Lung microvascular endothelial cell (primary cell): Measurements from ENCODE around the gene SYT5. TPM values are rescaled to one million over a fixed set of nuclear protein-coding genes. Genes with fewer than 3 reads are reported as not detected.

Experiments
- DNase-seq, 2 donors: peaks; one replicate each; pipeline versions ENCODE4 v3.0.0 to v3.0.0-alpha.2; 2010; ENCODE audit warnings: low read depth in 2 of 2
- total RNA-seq: library from RNA; depleted of rRNA; stranded (reverse); fragments of >200 nt; gene quantifications from 2 replicates; pipeline ENCODE4 v1.2.1, GENCODE V29; 2014

SYT5 gene
- total RNA-seq, 1 donor from 2014 or later, result not detected

DNA sequence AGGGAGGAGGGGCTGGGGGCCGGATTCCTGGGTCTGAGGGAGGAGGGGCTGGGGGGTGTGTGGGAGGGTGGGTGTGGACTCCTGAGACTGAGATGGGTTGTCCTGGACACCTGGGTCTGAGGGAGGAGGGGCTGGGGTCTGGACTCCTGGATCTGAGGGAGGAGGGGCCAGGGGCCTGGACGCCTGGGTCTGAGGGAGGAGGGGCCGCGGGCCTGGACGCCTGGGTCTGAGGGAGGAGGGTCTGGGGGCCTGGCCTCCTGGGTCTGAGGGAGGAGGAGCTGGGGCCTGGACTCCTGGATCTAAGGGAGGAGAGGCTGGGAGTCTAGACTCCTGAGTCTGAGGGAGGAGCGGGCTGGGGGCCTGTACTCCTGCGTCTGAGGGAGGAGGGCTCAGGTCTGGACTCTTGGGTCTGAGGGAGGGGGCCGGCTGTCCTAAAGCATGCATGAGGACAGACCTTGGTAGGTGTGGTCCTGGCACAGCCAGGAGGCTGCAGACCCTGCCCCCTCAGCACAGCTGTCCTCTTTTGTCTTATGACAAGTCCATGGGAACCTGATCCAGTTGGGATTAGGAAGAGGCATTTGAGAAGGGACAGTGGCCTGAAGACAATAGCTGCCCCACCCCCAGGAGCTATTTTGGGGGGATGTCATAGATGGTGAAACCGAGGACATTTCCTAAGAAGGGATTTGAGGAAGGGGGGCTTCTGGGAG, 32.4 kb downstream of the SYT5 start:
- DNase-seq, result no peak

DNA sequence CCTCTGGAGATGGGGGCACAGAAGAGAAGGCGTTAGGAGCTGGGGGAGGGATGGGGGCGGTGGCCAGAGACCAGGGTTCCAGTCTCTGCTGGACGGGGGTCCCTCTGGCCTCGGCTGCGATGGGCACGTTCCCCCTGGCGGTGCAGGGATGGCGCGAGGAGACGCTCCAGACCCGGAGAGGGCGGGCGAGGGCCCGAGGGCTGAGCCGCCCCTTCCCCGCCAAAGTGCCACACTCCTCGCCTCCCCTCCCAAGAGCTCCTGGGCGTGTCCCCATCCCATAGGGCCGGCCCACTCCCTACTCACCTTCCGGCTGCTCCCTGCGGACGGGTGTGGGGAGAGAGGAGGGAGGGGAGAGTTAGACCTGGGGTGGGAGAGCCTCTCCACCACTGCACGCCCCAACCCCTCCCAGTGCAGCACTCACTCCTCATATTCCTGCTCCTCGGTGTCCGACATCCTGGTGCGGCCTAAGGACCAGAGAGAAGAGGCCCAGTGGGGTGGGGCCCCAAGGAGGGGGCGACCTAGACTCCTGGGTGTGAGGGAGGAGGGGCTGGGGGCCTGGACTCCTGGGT, 33.3 kb downstream of the SYT5 start:
- no peak for DNase-seq

DNA sequence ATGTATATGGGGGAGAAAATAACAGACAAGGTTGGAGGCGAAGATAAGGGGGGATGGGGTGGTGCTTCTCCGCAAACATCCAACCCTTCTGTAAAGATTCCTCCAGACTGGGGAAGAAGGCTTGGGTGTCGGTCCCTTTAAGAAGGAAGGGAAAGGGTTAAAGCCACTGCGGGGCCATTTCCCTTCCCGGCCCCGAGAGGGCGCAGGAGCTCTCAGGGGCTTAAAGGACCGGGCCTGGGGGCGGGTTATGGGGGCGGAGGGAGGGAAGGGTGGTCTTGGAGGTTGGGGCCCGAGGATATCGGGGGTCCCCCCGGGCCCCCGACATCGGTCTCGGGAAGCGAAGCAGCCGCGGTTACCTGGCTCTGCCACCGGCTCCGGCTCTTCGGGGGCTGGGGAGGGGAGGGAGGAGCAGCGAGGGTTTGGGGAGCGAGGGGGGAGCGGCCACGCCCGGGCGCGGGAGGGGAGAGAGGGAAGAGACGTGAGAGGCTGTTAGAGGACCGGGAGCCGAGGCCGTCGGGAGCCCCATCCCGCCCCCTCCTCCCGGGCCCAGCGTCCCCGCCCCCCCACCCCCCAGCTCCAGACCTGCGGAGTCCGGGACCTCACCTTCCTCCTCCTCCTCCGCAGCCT, 33.9 kb downstream of the SYT5 start:
- no peak for DNase-seq

DNA sequence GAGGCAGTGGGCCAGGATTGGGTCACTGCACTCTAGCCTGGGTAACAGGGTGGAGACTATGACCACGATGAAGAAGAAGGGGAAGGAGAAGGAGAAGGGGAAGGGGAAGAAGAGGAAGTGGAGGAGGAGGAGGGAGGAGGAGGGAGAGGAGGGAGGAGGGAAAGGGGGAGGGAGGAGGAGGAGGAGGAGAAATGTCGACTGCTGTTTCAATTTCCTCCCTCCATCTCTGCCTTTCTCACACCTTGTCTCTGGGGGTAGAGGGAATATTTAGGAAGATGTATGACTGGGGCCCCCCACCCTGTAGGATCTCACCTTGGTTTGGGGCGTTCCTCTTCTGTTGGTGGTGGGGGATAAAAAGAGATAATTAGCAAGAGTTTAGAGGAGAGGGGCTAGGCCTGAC, 34.9 kb downstream of the SYT5 start:
- no peak for DNase-seq

DNA sequence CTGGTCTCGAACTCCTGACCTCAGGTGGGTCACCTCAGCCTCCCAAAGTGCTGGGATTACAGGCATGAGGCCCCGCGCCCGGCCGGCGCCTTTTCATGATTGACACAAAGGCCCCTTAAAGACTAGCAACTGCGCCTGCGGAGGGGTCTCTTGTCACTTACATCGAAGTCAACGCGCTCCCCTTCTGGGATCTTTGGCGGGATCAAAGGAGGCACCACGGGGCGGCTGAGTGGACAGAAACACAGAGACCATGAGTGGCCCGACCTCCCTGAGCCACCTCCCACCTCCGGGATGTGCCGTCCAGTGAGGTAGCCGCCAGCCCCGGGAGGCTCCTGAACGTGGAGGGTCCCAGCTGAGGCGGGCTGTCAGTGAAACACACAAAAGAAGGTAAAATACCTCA, 38.4 kb downstream of the SYT5 start:
- DNase-seq, result no peak

DNA sequence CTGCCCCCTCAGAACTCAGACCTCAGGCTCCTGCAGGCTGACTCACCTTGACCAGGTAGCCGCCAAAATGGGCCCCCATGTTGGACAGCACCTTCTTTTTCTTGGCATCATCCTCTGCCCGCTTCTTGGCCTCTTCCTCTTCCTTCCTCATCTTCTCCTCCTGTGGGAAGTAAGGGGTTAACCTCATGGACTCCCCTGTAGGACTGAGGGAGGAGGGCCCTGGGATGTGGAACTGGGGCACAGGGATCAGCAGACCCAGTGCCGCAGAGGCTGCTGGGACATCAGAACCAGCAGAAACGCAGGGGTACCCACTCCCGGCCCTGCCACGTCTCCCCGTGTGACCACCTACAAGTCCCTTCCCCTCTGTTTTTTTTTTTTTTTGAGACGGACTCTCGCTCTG, 42.2 kb downstream of the SYT5 start:
- DNase-seq, result no peak

DNA sequence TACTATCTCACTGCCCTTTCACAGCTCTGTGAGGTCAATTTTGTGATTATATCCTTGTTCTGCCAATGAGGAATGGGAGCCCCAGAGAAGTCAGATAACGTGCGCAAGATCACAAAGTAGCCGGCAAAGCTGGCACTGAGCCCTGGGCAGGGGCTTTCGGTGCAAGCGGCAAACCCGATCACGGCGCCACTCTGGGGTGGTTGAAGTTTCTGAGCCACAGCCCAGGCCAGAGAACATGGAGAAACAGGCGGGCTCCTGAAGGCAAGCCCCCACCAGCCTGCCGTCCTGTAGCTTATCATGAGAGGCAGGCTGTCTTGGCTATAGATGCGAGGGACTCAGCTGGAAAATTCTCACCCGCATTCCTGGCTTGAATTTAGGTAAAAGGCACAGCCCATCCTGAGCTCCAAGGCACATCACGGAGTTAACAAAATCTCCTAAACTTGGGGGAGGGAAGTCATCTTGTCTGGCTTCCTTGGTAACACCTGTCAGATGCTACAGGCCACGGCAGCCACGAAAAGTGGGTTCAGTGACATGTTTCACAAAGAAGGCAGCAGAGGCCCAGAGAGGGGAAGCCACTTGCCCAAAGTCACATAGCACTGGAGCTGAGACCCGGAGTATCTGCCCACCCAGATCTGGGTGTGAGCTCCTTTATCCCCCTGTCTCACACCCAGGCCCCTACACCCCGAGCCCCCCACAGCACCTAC, 43.5 kb downstream of the SYT5 start:
- DNase-seq, result no peak

DNA sequence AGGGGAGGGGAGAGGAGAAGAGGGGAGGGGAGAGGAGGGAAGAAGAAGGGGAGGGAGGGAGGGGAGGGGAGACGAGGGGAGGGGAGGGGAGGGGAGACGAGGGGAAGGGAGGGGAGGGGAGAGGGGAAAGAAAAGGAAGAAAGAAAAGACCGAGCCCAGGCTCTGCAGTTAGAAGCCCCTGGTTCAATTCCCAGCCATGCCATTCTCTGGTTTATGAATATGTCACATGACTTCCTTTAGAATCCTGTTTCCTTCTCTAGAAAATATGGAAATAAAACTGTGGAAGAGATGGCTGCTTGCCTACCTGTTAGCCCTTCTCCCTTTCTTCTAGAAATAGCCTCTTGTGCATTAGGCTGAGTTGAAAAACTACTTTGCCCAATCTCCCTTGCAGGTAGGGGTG, 45.4 kb downstream of the SYT5 start:
- DNase-seq, result no peak

DNA sequence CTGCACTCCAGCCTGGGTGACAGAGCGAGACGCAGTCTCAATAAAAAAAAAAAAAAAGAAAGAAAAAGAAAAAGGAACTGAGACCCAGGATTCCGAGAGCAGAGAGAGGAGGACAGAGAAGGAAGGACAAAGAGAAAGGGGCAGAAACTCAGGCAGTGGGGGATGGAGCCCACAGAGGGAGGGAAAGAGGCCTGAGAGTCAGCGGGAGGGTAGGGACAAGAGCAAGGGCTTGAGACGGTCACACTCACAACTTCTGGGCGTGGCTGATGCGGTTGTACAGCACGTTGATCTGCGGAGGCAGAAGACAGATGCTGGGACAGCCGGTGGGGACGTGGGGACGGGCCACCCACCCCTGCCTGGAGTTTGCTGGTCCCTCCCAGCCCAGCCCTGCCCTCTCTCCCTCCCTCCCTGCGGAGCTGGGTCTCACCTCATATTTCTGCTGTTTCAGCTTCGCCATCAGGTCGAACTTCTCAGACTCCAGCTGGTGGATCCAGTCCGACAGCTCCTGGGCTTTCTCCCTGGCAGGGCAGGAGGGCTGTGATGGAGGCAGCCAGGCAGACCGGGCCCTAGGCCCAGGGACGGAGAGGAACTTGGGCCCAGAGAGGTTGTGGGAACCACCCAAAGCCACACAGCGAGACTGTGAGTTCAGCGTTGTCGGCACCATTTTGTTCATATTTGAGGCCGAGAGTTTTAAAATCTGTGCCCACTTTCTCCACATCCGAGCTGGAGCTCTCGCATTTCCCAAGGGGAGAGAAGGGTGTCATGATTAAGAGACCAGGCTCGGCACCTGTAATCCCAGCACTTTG, 46.2 kb downstream of the SYT5 start:
- no peak for DNase-seq

DNA sequence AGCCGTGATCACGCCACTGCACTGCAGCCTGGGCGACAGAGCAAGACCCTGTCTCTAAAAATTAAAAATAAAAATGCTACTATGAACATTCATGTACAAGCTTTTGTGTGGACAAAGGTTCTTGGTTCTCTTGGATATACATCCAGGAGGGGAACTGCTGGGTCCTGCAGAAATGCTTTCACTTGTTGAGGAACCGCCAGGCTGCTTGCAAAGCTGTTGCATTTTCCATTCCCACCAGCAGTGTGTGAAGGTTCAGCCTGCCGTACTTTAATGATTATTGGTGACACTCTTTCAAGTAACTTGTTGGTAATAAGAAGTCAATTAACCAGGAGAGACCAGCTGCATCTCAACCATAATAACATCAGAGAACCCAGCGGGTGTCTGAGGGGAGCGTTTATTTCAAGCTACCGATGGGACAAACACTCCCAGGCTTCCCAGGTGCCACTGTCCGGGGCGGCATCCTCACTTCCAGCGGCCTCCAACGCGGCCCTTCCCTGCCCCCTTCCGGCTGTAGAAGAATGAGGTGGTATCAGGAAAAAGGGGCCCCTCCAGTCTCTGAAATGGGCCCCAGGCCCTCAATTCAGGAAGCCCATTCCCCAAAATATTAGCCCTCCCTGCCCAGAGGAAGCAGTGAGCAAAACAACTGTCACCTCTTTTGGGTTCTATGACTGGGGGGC, 47.5 kb downstream of the SYT5 start:
- DNase-seq, result peak; percentile 18 to 38

DNA sequence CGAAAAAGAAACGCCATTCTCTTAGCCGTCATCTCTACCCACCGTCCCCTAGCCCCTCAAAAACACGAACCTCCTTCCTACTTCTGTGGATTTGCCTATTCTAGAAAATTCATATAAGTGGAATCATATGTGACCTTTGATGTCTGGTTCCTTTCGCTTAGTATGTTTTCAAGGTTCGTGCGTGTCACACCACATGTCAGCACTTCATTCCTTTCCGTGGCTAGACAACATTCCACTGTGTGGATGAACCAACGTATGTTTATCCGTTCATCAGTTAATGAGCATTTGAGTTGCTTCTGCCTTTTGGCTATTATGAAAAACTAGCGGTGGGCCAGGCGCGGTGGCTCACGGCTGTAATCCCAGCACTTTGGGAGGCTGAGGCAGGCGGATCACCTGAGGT, 48.7 kb downstream of the SYT5 start:
- no peak for DNase-seq

Other genes starting within 250 kb of the SYT5 start
- not detected in 2 replicates for gene NLRP7, start 232.8 kb downstream of the SYT5 start, total RNA-seq
- 0.22 and 2.6 TPM in 2 replicates for gene NLRP2, start 213.9 kb downstream of the SYT5 start, total RNA-seq
- gene GP6, start 142.0 kb downstream of the SYT5 start, total RNA-seq, result not detected in 2 replicates
- gene RDH13, start 117.1 kb downstream of the SYT5 start, total RNA-seq, result 10.2 and 19.0 TPM in 2 replicates
- gene EPS8L1, start 104.4 kb downstream of the SYT5 start, total RNA-seq, result 9.9 and 12.0 TPM in 2 replicates
- 18.1 and 25.8 TPM in 2 replicates for gene PPP1R12C, start 62.7 kb downstream of the SYT5 start, total RNA-seq
- gene TNNT1, start 31.1 kb downstream of the SYT5 start, total RNA-seq, result 1.7 TPM in 1 of 2 replicates, not detected in the other
- gene TNNI3, start 22.6 kb downstream of the SYT5 start, total RNA-seq, result not detected in 2 replicates
- gene DNAAF3, start 13.7 kb downstream of the SYT5 start, total RNA-seq, result 0.22 and 0.40 TPM in 2 replicates
- under 0.01 TPM in 2 replicates for gene PTPRH, start 29.2 kb upstream of the SYT5 start, total RNA-seq
- 0.44 and 0.99 TPM in 2 replicates for gene TMEM86B, start 48.5 kb upstream of the SYT5 start, total RNA-seq
- 16.1 and 24.8 TPM in 2 replicates for gene PPP6R1, start 78.7 kb upstream of the SYT5 start, total RNA-seq
- gene HSPBP1, start 99.8 kb upstream of the SYT5 start, total RNA-seq, result 17.2 and 19.0 TPM in 2 replicates
- gene BRSK1, start 103.7 kb upstream of the SYT5 start, total RNA-seq, result under 0.01 and 1.2 TPM in 2 replicates
- not detected in 2 replicates for gene TMEM150B, start 145.1 kb upstream of the SYT5 start, total RNA-seq
- 2.2 and 3.0 TPM in 2 replicates for gene KMT5C, start 159.6 kb upstream of the SYT5 start, total RNA-seq
- not detected in 2 replicates for gene COX6B2, start 174.4 kb upstream of the SYT5 start, total RNA-seq
- not detected in 2 replicates for gene GARIN5B, start 183.0 kb upstream of the SYT5 start, total RNA-seq
- gene IL11, start 190.2 kb upstream of the SYT5 start, total RNA-seq, result under 0.01 TPM in 1 of 2 replicates, not detected in the other
- not detected in 2 replicates for gene TMEM190, start 196.5 kb upstream of the SYT5 start, total RNA-seq
- gene TMEM238, start 204.0 kb upstream of the SYT5 start, total RNA-seq, result 0.22 and 0.40 TPM in 2 replicates
- gene RPL28, start 205.6 kb upstream of the SYT5 start, total RNA-seq, result 118 and 119 TPM in 2 replicates
- gene UBE2S, start 227.5 kb upstream of the SYT5 start, total RNA-seq, result 44.4 and 76.5 TPM in 2 replicates